GM13976 (cell line): ENCODE data around the gene COG5.
A peak's percentile ranks its signal among the peaks of the same experiment; 100 is the strongest.

Experiments
- DNase-seq: peaks from one replicate; pipeline ENCODE4 v3.0.0; 2012; ENCODE audit warnings: low spot score
- in situ Hi-C: fragments of 300-500 bp; cut with MboI; formaldehyde crosslinking; loops from one replicate; pipeline ENCODE4 v1.12.0; 2022; ENCODE audit warnings: low sequenced_read_pairs, mixed read lengths, inconsistent platforms; ENCODE audit not compliant: unreplicated experiment
- TF ChIP-seq, protein P1 (sequence below): IDR thresholded peaks from 2 replicates; pipeline ENCODE4 v1.5.1; 2012; ENCODE audit warnings: borderline replicate concordance, mild to moderate bottlenecking; ENCODE audit not compliant: insufficient read depth; ENCODE audit errors: extremely low read depth, missing control alignments, control extremely low read depth

COG5 gene

GRCh38 chr7:107581387-107582013 is 17.8 kb upstream of the COG5 start:
- no peak for DNase-seq
- in situ Hi-C loops = no loop called here
- TF ChIP-seq, protein P1, sequence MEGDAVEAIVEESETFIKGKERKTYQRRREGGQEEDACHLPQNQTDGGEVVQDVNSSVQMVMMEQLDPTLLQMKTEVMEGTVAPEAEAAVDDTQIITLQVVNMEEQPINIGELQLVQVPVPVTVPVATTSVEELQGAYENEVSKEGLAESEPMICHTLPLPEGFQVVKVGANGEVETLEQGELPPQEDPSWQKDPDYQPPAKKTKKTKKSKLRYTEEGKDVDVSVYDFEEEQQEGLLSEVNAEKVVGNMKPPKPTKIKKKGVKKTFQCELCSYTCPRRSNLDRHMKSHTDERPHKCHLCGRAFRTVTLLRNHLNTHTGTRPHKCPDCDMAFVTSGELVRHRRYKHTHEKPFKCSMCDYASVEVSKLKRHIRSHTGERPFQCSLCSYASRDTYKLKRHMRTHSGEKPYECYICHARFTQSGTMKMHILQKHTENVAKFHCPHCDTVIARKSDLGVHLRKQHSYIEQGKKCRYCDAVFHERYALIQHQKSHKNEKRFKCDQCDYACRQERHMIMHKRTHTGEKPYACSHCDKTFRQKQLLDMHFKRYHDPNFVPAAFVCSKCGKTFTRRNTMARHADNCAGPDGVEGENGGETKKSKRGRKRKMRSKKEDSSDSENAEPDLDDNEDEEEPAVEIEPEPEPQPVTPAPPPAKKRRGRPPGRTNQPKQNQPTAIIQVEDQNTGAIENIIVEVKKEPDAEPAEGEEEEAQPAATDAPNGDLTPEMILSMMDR = no peak

GRCh38 chr7:107580716-107581383 is 17.1 kb upstream of the COG5 start:
- DNase-seq = no peak
- TF ChIP-seq, protein P1 = no peak
- in situ Hi-C loops = no loop called here

GRCh38 chr7:107579885-107580715 is 16.4 kb upstream of the COG5 start, which contains the start of gene BCAP29:
Gene BCAP29 (plus strand): TSS chr7:107580246. CDS start chr7:107580773, 527 bp downstream.
- peak; percentile 89 for DNase-seq
- in situ Hi-C loops = no loop called here
- TF ChIP-seq, protein P1 = peak; percentile 7

- TF ChIP-seq, protein P1 = no peak
- in situ Hi-C loops = no loop called here
- peak; percentile 23 for DNase-seq
Measured at GRCh38 chr7:107579554-107579884, 15.8 kb upstream of the COG5 start.

DNA sequence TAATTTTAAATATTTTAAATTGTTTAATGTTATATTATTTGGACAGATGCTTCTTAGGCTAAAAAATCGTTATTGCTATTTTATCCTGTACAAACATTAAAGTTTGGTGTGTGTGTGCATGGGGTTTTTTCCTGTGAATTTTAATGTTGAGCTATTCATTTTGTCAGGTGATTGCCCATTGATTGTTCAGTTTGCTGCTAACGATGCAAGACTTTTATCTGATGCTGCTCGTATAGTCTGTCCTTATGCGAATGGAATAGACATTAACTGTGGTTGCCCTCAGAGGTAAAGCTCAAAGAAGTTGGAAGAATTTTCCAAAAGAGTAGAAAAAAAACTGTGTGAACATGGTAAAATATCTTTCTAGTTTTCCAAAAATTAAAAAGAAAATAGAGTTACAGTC is 9.8 kb upstream of the COG5 start:
- no peak for DNase-seq
- in situ Hi-C loops = no loop called here
- TF ChIP-seq, protein P1 = no peak

DNA sequence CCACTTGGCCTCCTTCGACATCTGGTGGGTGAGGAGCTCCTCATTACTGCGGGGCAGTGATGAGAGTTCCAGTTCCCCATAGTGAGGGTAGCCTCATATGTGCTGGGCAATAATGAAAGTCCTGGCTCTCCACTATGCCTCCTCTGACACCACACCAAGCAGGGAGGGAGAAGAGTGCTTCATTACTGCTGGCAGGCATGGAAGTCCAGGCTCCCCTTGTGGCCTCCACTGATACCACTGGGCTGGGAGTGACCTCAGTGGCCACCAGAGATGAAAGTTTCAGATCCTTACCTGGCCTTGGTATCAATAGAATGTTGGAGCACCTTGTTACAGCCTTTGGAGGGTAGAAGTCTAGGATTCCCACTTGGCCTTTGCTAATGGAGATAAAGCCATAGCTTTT is 6.6 kb upstream of the COG5 start:
- in situ Hi-C loops = no loop called here
- TF ChIP-seq, protein P1 = no peak
- DNase-seq = no peak
